CD4-positive, alpha-beta T cell treated with Interleukin-15 for 4 hours (primary cell): ENCODE measurements around the gene CCR2.
"Not testable (repeated sequence)": the region's sequence is repeated elsewhere in the genome, so short reads cannot be mapped to it uniquely, and the experiment has no call there.

Source experiments
- DNase-seq: peaks from one replicate; pipeline ENCODE4 v3.0.0-alpha.2; 2020; ENCODE audit warnings: low spot score

The CCR2 gene

DNA sequence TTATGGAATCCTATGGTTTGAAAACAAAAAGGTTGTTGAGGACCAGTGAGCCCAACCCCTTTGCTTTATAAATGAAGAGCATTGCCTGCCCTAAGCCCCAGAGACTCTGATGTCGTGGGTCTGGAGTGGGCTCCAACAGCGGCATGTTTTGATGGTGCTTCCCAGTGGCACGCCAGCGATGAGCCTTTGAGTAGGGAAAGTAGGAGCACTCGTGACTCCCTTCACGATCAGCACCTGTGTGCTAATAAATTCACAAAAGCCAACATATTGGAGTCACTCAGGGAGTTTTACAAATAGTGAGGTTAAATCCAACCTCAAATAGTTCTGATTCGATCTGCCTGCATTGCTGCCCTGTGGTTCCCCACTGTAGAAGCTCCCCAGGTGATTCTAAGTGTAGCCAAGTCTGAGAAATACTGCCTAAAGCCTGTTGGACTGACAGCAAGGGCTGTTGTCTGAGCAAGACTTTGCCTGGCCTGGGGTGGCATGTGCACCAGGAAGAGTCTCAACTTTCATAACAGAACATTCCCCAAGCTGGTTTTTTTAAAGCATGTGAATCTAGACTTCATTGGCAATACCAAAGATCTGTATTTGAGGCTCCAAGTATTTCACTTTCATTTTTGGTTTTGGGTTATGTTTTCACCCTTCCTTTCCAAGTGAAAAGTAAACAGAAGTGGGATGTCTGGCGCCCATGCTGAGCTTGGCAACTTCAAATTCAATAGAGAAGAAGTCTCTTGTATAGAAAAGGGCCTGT is 26.7 kb downstream of the CCR2 start:
- DNase-seq: no peak

GRCh38 chr3:46381625-46382024 is 27.7 kb downstream of the CCR2 start:
- DNase-seq: no peak

DNA sequence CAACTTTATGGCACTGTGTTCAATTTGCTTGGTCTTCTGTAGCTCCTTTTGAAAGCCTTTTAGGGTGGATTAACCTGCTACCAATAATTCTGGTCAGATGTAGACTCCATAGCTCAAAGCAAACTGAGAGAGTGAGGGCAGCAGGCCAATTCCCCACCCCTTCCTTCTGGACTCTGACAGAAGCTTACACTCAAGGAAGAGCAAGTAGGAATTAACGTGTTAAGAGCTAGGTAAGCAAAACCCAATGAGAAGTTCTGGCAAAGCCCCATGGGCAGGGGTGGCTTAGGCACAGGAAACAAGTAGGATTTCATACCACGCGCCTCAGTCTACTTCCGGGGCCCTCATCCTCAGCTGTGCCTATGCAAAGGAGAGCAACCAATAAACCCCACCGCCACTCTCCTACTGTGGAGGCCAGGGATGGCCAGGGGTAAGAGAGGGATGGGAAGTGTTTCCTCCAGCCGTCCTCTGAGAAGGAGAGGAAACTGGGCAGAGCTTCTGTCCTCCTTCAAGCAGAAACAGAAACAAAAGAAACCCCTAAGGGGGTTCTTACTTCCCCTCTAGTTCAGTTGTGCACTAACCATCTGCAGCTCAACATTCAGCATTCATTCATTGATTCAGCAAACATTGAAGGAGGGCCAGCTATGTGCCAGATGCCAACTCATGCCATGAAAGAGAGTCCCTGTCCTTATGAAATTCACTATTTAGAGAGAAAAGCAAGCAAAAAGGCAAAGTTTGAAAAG is 29.5 kb downstream of the CCR2 start:
- no peak for DNase-seq

DNA sequence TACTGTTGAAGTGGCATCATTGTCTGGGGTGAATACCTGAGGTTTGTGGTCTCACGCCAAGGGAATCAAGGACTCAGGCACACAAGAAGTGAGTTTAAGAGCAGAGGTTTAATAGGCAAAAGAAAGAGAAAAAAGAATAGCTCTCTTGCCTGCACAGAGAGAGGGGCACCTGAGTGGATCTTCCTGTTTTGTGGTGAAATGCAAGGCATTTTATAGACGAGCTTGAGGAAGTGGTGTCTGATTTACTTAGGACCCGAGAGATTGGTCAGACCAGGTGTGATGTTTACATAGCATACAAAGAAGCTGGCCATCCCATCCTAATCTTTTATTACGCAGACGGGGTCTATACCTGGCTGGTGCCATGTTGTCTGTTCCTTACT is 30.0 kb downstream of the CCR2 start:
- DNase-seq: no peak

GRCh38 chr3:46386205-46386604 is 32.3 kb downstream of the CCR2 start:
- DNase-seq: no peak

GRCh38 chr3:46388847-46389246 is 34.9 kb downstream of the CCR2 start:
- not testable (repeated sequence) for DNase-seq

- no peak for DNase-seq
These were observed 35.4 kb downstream of the CCR2 start for GRCh38 chr3:46389306-46389705.

DNA sequence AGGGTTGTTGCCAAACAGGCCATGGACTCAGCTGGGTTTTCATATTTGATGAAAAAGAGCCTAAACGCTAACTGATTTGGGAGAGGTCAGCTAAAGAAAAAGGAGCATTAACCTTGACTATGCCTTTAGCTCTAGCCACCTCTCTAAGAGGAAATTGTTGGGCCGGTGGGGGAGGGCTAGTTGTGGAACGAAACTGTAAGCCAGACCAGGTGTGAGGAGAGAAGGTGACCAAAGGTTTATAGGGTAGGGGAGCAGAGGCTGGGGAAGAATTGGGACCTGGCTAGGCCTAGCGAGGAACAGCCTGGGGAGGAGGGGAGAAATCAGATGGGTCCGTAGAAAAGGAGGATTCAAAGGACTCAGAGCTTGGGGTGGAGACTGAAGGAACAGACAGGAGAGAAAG is 37.6 kb downstream of the CCR2 start:
- not testable (repeated sequence) for DNase-seq

DNA sequence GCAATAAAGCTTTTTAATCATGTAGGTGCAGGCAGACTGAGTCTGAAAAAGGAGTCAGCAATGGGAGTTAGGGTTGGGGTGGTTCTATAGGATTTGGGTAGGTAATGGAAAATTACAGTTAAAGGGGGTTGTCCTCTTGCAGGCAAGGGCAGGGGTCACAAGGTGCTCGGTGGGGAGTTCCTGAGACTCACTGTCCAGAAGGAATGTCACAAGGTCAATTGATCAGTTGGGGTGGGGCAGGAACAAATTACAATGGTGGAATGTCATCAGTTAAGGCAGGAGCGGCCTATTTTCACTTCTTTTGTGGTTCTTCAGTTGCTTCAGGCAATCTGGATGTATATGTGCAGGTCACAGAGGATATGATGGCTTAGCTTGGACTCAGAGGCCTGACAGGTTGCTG is 39.1 kb downstream of the CCR2 start:
- DNase-seq: no peak

DNA sequence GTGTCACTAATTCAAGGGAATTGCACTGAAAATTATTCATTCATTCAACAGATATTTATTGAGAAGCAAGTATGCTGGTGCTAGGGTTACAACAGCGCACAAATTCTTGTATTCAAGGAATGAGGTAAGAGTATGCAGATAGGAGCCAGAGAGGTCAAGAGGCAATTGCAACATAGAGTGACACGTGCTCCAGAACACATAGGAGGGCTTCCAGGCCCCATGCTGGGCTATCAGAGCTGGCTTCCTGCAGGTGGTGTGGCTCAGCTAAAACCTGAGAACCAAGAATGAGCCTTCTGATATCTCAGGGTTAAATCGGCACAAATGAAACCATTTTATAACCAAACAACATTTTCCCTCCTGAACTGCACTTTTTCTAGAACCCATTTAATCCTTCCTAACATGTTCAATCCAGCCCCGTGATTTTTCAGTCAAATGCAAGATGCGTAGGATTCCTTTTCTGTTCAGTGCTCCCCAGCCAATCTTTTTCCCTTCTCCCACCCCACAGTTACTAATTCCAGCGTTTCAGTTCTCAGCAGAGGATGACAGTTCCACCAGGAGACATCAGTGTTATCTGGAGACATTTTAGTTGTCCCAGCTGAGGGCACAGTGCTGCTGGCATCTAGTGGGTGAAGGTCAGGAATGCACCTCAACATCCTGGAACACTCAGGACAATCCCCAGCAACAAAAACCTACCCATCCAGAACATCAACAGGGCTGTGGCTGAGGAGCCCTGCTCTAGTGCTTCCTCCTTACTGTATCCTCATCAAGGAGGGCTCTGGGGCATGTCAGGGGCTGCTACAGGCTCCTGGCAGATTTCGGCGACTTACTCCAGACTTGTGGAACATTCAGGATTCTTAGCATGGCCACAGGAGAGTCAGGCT is 39.9 kb downstream of the CCR2 start:
- DNase-seq: no peak

GRCh38 chr3:46395210-46395661 is 41.3 kb downstream of the CCR2 start:
- DNase-seq: no peak

DNA sequence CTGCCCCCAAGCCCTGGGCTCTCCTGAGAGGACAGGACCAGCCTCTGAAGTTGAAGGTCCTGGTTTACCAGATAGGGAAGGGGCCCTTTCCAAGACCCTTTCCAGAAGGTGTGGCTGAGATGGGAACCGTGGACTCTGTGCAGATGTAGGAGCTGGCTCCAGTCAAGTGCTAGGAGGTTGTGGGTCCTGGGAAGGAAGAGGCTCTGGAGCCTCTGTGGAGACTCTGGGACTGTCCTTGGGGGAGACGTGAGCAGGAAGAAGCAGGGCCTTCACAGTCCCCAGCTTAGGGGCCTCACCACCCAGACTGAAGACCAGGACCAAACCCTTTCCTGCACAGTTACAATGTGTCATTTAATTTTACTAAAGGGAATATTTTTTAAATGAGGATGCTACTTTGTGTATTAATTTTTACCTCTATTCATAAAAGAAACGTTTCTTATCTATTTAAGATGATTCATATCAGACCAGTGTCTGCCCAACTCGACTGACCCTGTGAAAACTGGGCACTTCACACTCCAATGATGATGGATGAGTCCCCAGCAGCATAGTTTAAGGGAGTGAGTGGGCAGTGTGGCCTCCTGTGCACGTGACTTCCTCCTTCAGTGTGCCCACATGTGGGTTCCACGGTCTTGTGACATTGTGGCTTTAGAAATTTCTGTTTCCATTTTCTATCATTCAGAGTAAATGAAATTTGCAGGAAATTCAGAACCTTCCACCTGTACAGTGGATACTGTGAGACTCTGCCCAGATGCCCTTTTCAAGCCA is 42.0 kb downstream of the CCR2 start:
- DNase-seq: no peak

DNA sequence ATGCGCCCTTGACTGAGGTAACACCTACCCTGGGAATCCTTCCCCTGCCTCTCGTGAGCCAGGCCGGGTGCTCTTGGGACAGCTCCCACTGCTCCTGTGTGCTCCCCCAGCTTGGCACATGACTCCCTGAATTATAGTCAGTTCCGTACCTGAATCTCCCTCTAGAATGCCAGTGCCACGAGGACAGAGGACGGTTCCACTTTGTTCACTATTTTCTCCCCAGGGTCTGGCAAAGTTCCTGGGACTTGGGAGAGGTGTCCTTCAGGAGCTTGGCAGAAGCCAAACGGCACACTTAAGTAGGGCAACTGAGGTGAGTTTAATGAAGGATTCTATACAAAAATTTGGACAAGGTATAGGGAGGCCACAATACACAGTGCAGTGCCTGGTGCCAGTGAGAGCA is 43.2 kb downstream of the CCR2 start:
- DNase-seq: no peak

DNA sequence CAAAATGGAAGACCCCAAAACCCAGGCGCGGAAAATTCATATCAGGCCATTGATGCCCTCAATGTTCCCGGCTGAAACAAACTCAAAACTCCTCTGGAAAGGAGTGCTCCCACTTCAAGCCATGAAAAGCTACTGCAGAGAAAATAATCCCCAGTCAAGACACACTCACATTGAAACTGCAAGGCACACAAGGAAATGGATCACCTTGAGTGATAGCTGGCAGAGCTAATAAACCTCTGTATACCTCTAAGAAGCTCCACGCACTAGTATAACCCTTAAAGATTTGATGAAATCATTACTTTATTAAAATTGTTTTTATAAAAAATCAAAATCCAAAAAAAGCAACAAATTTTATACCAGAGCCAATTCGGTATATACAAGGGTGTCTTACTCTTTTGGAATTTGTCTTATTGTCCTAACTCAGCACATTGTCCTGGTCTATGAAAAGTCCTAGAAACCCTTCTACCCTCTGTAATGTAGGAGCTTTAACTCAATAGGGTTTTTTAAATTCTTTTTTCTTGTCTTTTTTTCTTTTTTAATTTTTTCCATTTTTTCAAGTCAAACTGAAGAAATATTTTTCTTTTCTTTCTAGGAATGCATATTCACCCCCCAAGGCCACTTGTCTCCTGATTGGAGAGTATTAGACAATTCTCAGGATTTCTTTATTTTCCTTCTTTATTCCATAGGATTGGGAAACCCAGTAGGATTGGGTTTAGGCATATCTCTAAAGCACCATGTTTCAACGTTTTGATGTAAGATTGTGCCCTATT is 44.5 kb downstream of the CCR2 start:
- DNase-seq: no peak

DNA sequence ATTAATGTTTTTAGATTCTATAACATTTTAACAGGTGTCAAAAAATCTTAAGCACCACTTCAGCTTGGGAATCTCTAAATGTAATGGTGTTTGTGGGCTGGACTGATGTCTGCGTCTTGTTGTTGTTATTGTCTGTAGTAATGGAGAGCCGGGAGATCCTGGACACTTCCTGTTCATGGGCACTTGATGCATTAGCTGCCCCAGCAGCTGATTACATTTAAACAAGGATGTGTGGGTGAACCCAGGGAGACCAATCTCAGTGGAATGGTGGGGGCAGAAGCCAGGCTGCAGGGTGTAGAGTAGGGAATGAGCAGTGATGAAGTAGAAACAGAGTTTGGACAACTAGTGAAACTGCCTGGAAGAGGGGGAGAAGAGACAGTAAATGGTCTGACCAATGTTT is 45.2 kb downstream of the CCR2 start:
- DNase-seq: no peak

- no peak for DNase-seq
These were observed 45.6 kb downstream of the CCR2 start for GRCh38 chr3:46399557-46399956.

GRCh38 chr3:46400000-46400734 is 46.3 kb downstream of the CCR2 start:
- no peak for DNase-seq

- no peak for DNase-seq
These were observed 46.9 kb downstream of the CCR2 start for GRCh38 chr3:46400846-46401245.

GRCh38 chr3:46401579-46401978 is 47.7 kb downstream of the CCR2 start:
- no peak for DNase-seq

DNA sequence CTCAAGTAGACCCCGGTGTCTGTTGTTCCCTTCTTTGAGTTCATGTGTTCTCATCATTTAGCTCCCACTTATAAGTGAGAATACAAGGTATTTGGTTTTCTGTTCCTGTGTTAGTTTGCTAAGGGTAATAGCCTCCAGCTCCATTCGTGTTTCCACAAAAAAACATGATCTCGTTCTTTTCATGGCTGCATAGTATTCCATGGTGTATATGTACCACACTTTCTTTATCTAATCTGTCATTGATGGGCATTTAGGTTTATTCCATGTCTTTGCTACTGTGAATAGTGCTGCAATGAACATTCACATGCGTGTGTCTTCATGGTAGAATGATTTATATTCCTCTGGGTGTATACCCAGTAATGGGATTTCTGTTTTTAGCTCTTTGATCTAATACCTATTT is 49.0 kb downstream of the CCR2 start:
- DNase-seq: not testable (repeated sequence)
